Osteoblast (primary cell): Measurements from ENCODE around the gene OTUD4. TPM values are rescaled to one million over a fixed set of nuclear protein-coding genes. Genes with fewer than 3 reads are reported as not detected.

Experiments
- DNase-seq: peaks from one replicate; pipeline ENCODE4 v3.0.0; 2011; ENCODE audit warnings: low spot score, mixed read lengths; ENCODE audit not compliant: insufficient read length; ENCODE audit errors: missing footprints
- H2AFZ ChIP-seq: 2 replicates; pipeline ENCODE4 v1.6.0; 2011; ENCODE audit warnings: mild to moderate bottlenecking, low read length
- H3K27ac ChIP-seq: 2 replicates; pipeline ENCODE4 v1.5.1; 2011; ENCODE audit warnings: mild to moderate bottlenecking, low read depth, low read length, moderate library complexity
- H3K27me3 ChIP-seq: 2 replicates; pipeline ENCODE4 v1.6.0; 2012; ENCODE audit warnings: mild to moderate bottlenecking, control low read depth, inconsistent platforms, low read length, moderate library complexity; ENCODE audit not compliant: insufficient read depth
- H3K36me3 ChIP-seq: 2 replicates; pipeline ENCODE4 v1.5.1; 2011; ENCODE audit warnings: mild to moderate bottlenecking, low read length, control low read depth, moderate library complexity; ENCODE audit not compliant: insufficient read depth
- H3K4me1 ChIP-seq: 2 replicates; pipeline ENCODE4 v1.5.1; 2011; ENCODE audit warnings: mild to moderate bottlenecking, low read length, control low read depth, moderate library complexity; ENCODE audit not compliant: insufficient read depth
- H3K4me2 ChIP-seq: 2 replicates; pipeline ENCODE4 v1.6.0; 2011; ENCODE audit warnings: mild to moderate bottlenecking, low read length; ENCODE audit not compliant: insufficient read depth
- H3K4me3 ChIP-seq: fragments of 200-600 bp; sonication (generic); 3 replicates; pipeline ENCODE4 v1.5.1; 2012; ENCODE audit warnings: mild to moderate bottlenecking, low read length, inconsistent platforms; ENCODE audit not compliant: insufficient read depth
- H3K79me2 ChIP-seq: 2 replicates; pipeline ENCODE4 v1.6.0; 2012; ENCODE audit warnings: mild to moderate bottlenecking, low read length, control low read depth, inconsistent platforms; ENCODE audit not compliant: insufficient read depth
- H3K9me3 ChIP-seq: 2 replicates; pipeline ENCODE4 v1.5.1; 2011; ENCODE audit warnings: low read depth, low read length, control low read depth
- H4K20me1 ChIP-seq: 2 replicates; pipeline ENCODE4 v1.6.0; 2012; ENCODE audit warnings: mild to moderate bottlenecking, low read length, control low read depth; ENCODE audit not compliant: insufficient read depth
- total RNA-seq: library from RNA; depleted of rRNA; stranded (reverse); fragments of >200 nt; gene quantifications from 2 replicates; pipeline ENCODE4 v1.2.3, GENCODE V29; 2012
- TF ChIP-seq, protein P1 (sequence below): IDR thresholded peaks from 2 replicates; pipeline ENCODE4 v1.5.1; 2011; ENCODE audit warnings: mild to moderate bottlenecking, low read depth, low read length, moderate library complexity; ENCODE audit errors: extremely low read depth

The OTUD4 gene
- total RNA-seq, 1 donor, result 22.8 TPM

DNA sequence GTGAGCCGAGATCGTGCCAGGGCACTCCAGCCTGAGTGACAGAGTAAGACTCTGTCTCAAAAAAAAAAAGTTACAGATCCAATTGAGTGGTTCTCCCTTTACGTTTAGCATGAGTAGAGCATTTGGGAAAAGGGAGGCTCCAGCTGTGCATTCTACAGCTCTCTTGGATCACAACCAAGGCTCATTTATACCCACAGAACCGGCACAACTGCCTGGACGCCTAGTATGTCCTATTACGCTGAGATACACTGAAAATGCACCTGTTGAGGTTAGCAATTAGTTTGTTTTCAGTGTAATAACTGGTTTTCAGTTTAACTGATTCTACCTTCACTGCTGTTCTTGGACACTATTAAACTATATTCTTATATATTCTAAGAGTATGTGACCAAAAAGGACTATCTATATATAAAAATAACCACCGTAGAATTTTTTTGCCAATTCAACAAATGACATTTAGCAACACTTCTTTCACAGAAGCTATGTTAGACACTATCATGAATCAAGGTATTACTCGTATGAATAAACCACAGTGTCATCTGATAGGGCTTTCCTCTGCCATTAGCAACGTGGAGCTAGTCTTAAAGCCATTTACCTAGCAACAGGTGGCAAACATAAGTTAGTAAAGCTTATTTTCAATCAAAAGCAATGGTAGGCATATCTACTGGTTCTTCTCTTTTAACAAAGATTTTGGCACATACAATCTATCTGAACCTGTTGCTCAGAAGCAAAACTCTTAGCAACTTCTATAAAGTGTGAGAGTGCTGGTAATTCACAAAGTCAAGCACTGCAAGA is 3.6 kb downstream of the OTUD4 start:
- H3K4me3 ChIP-seq, result peak overlapping the region; percentile 92
- H2AFZ ChIP-seq, result no peak overlapping the region
- H4K20me1 ChIP-seq, result peaks cover 6% of the 10 kb centered on the region
- peaks cover 17% of the 10 kb centered on the region for H3K36me3 ChIP-seq
- H3K4me2 ChIP-seq, result peak overlapping the region; percentile 98
- H3K4me1 ChIP-seq, result peaks cover 24% of the 10 kb centered on the region
- H3K27ac ChIP-seq, result peak overlapping the region; percentile 95
- TF ChIP-seq, protein P1, sequence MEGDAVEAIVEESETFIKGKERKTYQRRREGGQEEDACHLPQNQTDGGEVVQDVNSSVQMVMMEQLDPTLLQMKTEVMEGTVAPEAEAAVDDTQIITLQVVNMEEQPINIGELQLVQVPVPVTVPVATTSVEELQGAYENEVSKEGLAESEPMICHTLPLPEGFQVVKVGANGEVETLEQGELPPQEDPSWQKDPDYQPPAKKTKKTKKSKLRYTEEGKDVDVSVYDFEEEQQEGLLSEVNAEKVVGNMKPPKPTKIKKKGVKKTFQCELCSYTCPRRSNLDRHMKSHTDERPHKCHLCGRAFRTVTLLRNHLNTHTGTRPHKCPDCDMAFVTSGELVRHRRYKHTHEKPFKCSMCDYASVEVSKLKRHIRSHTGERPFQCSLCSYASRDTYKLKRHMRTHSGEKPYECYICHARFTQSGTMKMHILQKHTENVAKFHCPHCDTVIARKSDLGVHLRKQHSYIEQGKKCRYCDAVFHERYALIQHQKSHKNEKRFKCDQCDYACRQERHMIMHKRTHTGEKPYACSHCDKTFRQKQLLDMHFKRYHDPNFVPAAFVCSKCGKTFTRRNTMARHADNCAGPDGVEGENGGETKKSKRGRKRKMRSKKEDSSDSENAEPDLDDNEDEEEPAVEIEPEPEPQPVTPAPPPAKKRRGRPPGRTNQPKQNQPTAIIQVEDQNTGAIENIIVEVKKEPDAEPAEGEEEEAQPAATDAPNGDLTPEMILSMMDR, result no peak
- no peak for DNase-seq
- no peaks in the 10 kb centered on the region for H3K27me3 ChIP-seq
- H3K79me2 ChIP-seq, result peaks cover 76% of the 10 kb centered on the region
- no peaks in the 10 kb centered on the region for H3K9me3 ChIP-seq

DNA sequence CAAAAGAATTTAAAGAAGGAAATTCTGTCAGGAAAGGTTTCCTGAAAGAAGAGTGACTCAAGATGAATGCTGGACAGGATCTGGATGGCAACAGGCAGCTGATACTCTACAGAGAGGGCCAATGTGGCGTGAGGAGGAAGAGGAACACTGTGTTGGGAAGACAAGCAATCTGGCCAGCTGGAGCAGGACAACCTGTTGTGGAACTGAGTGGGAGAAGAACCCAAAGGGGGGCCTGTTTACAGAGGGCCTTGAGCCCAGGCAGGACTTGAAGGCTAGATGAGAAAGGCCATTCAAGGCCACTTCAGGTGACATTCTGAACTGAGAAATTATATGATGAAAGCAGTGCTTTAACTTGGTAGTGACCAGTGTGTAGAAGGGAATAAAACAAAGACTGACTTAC is 8.5 kb downstream of the OTUD4 start:
- Histone ChIP-seq H3K36me3 (peaks cover 28% of the 10 kb centered on the region), H3K4me3 (no peak overlapping the region), H3K27me3 (no peaks in the 10 kb centered on the region), H3K4me2 (no peak overlapping the region), H2AFZ (no peak overlapping the region), H4K20me1 (peaks cover 4% of the 10 kb centered on the region), H3K79me2 (peaks cover 81% of the 10 kb centered on the region), H3K4me1 (peaks cover under 1% of the 10 kb centered on the region), H3K9me3 (no peaks in the 10 kb centered on the region), H3K27ac (no peak overlapping the region)
- DNase-seq, result no peak
- TF ChIP-seq, protein P1, result no peak

DNA sequence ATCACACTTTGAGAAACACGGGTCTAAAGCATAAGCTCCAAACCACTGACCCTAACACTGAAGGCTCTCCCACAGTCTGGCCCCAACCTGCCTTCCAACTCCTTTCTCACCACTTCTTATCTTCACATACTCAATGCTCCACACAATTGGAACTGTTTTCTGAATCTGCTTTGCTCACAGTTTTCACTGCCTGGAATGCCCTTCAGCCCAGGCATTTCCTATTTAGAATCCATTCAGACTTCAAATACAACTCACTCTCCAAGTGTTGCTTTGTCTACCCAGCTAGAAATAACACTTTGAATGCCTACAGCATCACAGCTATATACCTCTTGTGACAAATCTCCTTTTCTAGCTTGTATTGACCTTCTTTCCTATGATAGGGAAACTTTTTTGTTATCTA is 10.2 kb downstream of the OTUD4 start:
- H3K4me2 ChIP-seq, result no peak overlapping the region
- H3K4me3 ChIP-seq, result no peak overlapping the region
- no peak overlapping the region for H2AFZ ChIP-seq
- no peaks in the 10 kb centered on the region for H3K27me3 ChIP-seq
- TF ChIP-seq, protein P1, result no peak
- DNase-seq, result no peak
- H4K20me1 ChIP-seq, result peaks cover 2% of the 10 kb centered on the region
- no peaks in the 10 kb centered on the region for H3K4me1 ChIP-seq
- no peaks in the 10 kb centered on the region for H3K9me3 ChIP-seq
- peaks cover 28% of the 10 kb centered on the region for H3K36me3 ChIP-seq
- H3K27ac ChIP-seq, result no peak overlapping the region
- peaks cover 69% of the 10 kb centered on the region for H3K79me2 ChIP-seq

DNA sequence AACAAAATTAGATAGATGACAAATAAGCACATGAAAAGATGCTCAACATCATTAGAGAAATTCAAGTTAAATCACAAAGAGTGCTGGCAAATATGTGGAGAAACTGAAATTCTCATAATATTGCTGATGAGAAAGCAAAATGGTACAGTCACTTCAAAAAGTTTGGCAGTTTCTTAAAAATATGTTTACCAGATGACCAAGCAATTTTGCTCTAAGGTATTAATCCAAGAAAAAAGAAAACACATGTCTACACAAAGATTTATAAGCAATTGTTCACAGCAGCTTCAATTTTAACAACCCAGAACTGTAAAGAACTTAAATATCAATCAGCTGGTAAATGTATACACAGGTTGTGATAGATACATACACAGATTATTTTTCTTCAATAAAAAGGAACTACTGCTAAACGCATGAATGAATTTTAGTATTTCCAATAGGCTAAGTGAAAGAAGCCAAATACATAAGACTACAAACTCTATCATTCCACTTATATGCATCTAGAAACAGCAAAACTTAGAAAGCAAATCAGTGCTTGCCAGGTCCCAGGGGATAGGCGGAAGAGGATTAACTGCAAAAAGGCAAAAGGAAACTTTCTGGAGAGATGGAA is 11.7 kb downstream of the OTUD4 start:
- Histone ChIP-seq H3K4me1 (no peaks in the 10 kb centered on the region), H4K20me1 (peaks cover 2% of the 10 kb centered on the region), H3K9me3 (no peaks in the 10 kb centered on the region), H3K79me2 (peaks cover 53% of the 10 kb centered on the region), H3K4me2 (no peak overlapping the region), H2AFZ (no peak overlapping the region), H3K36me3 (peaks cover 24% of the 10 kb centered on the region), H3K4me3 (no peak overlapping the region), H3K27ac (no peak overlapping the region), H3K27me3 (no peaks in the 10 kb centered on the region)
- no peak for DNase-seq
- TF ChIP-seq, protein P1, result no peak
